Tibial artery (tissue), 4 donors: ENCODE measurements around the gene PAM.

Source experiments
- DNase-seq, 2 donors: peaks; one replicate each; pipeline ENCODE4 v3.0.0-alpha.2; 2019
- H3K27ac ChIP-seq, 2 donors: fragments of 200-600 bp; sonication (generic) in 1 of 2; 1 replicate in 1 of 2; 2 replicates in 1 of 2; pipeline ENCODE4 v1.5.1; 2018 to 2019; ENCODE audit warnings: mild to moderate bottlenecking in 1 of 2
- H3K27me3 ChIP-seq, 2 donors: fragments of 200-600 bp; sonication (generic) in 1 of 2; one replicate each; pipeline versions ENCODE4 v1.5.1 to v1.6.0; 2016 to 2019
- H3K36me3 ChIP-seq, 3 donors: fragments of 200-600 bp; sonication (generic) in 2 of 3; one replicate each; pipeline ENCODE4 v1.5.1; 2016 to 2019; ENCODE audit warnings: mild to moderate bottlenecking in 2 of 3
- H3K4me1 ChIP-seq, 4 donors: fragments of 200-600 bp; sonication (generic) in 2 of 4; 1 replicate in 3 of 4; 2 replicates in 1 of 4; pipeline ENCODE4 v1.5.1; 2016 to 2019
- H3K4me3 ChIP-seq, 2 donors: fragments of 200-600 bp; sonication (generic) in 1 of 2; 1 replicate in 1 of 2; 2 replicates in 1 of 2; pipeline ENCODE4 v1.5.1; 2018 to 2019; ENCODE audit warnings: mild to moderate bottlenecking in 2 of 2
- H3K9me3 ChIP-seq, 3 donors: fragments of 200-600 bp; sonication (generic) in 1 of 3; one replicate each; pipeline ENCODE4 v1.5.1; 2016 to 2019
- CTCF ChIP-seq, 2 experiments: fragments of 200-600 bp in 1 of 2; fragments of 450-650 bp in 1 of 2; IDR thresholded peaks; one replicate each; pipeline ENCODE4 v1.5.1; 2017 to 2019; ENCODE audit warnings: antibody characterized with exemption in 2 of 2, mild to moderate bottlenecking in 1 of 2, moderate library complexity in 1 of 2
- intact Hi-C: fragments of 100-400 bp; cut with DNase I; formaldehyde crosslinking; loops from one replicate; pipeline ENCODE4 v1.15.0; 2023; ENCODE audit warnings: low total_unique reads

PAM gene

GRCh38 chr5:102937894-102938293 is 182.8 kb downstream of the PAM start:
- H3K4me1 ChIP-seq, result peaks cover 0 to 3% (median 0%) of the 10 kb centered on the region in 4 donors
- H3K27ac ChIP-seq, result no peak overlapping the region
- intact Hi-C loops, result no loop called here
- no peak overlapping the region for H3K4me3 ChIP-seq
- no peak for TF ChIP-seq CTCF (IDR thresholded peaks at IDR 0.05)
- no peaks in the 10 kb centered on the region for H3K27me3 ChIP-seq
- peaks cover 0 to 13% (median 8%) of the 10 kb centered on the region in 3 donors for H3K36me3 ChIP-seq
- DNase-seq, result no peak
- no peaks in the 10 kb centered on the region for H3K9me3 ChIP-seq

GRCh38 chr5:102941111-102941510 is 186.0 kb downstream of the PAM start:
- H3K4me3 ChIP-seq, result no peak overlapping the region
- H3K4me1 ChIP-seq, result peaks cover 0 to 8% (median 0%) of the 10 kb centered on the region in 4 donors
- intact Hi-C loops, result no loop called here
- no peak overlapping the region for H3K27ac ChIP-seq
- peaks cover 0 to 4% (median 0%) of the 10 kb centered on the region in 3 donors for H3K36me3 ChIP-seq
- H3K9me3 ChIP-seq, result no peaks in the 10 kb centered on the region
- no peak for DNase-seq
- no peaks in the 10 kb centered on the region for H3K27me3 ChIP-seq
- TF ChIP-seq CTCF (IDR thresholded peaks at IDR 0.05), result no peak

GRCh38 chr5:102946414-102946813 is 191.3 kb downstream of the PAM start:
- Histone ChIP-seq H3K4me3 (no peak overlapping the region), H3K27me3 (no peaks in the 10 kb centered on the region), H3K9me3 (no peaks in the 10 kb centered on the region), H3K36me3 (peaks cover 19 to 29% (median 22%) of the 10 kb centered on the region in 3 donors), H3K4me1 (peaks cover 0 to 8% (median 0%) of the 10 kb centered on the region in 4 donors), H3K27ac (no peak overlapping the region)
- TF ChIP-seq CTCF (IDR thresholded peaks at IDR 0.05), result no peak
- no peak for DNase-seq
- intact Hi-C loops, result no loop called here

GRCh38 chr5:102946971-102947370 is 191.9 kb downstream of the PAM start:
- Histone ChIP-seq H3K4me1 (peaks cover 0 to 8% (median 0%) of the 10 kb centered on the region in 4 donors), H3K36me3 (peaks cover 22 to 34% (median 25%) of the 10 kb centered on the region in 3 donors), H3K27ac (no peak overlapping the region), H3K27me3 (no peaks in the 10 kb centered on the region), H3K4me3 (no peak overlapping the region), H3K9me3 (no peaks in the 10 kb centered on the region)
- TF ChIP-seq CTCF (IDR thresholded peaks at IDR 0.05), result no peak
- intact Hi-C loops, result no loop called here
- no peak for DNase-seq

- Histone ChIP-seq H3K4me1 (peaks cover 0 to 33% (median 6%) of the 10 kb centered on the region in 4 donors), H3K27me3 (no peaks in the 10 kb centered on the region), H3K27ac (no peak overlapping the region), H3K9me3 (no peaks in the 10 kb centered on the region), H3K36me3 (peaks cover 17 to 20% (median 20%) of the 10 kb centered on the region in 3 donors), H3K4me3 (no peak overlapping the region)
- TF ChIP-seq CTCF (IDR thresholded peaks at IDR 0.05), result no peak
- DNase-seq, result no peak
- intact Hi-C loops, result no loop called here
Measured at GRCh38 chr5:102955488-102955887, 200.4 kb downstream of the PAM start.

- Histone ChIP-seq H3K36me3 (peaks cover 8 to 12% (median 9%) of the 10 kb centered on the region in 3 donors), H3K4me3 (no peak overlapping the region), H3K9me3 (no peaks in the 10 kb centered on the region), H3K27me3 (no peaks in the 10 kb centered on the region), H3K27ac (no peak overlapping the region), H3K4me1 (peaks cover 0 to 44% (median 7%) of the 10 kb centered on the region in 4 donors)
- DNase-seq, result no peak
- intact Hi-C loops, result no loop called here
- TF ChIP-seq CTCF (IDR thresholded peaks at IDR 0.05), result no peak
Measured at GRCh38 chr5:102956599-102956998, 201.5 kb downstream of the PAM start.
